GM21529 (cell line): ENCODE measurements around the gene DGCR2.
"Not testable (repeated sequence)": the region's sequence is repeated elsewhere in the genome, so short reads cannot be mapped to it uniquely, and the experiment has no call there.

Source experiments
- ATAC-seq: cut with Tn5 transposase; IDR thresholded peaks from one replicate; pipeline ENCODE4 v1.9.1; 2021; ENCODE audit not compliant: unreplicated experiment

Gene DGCR2

DNA sequence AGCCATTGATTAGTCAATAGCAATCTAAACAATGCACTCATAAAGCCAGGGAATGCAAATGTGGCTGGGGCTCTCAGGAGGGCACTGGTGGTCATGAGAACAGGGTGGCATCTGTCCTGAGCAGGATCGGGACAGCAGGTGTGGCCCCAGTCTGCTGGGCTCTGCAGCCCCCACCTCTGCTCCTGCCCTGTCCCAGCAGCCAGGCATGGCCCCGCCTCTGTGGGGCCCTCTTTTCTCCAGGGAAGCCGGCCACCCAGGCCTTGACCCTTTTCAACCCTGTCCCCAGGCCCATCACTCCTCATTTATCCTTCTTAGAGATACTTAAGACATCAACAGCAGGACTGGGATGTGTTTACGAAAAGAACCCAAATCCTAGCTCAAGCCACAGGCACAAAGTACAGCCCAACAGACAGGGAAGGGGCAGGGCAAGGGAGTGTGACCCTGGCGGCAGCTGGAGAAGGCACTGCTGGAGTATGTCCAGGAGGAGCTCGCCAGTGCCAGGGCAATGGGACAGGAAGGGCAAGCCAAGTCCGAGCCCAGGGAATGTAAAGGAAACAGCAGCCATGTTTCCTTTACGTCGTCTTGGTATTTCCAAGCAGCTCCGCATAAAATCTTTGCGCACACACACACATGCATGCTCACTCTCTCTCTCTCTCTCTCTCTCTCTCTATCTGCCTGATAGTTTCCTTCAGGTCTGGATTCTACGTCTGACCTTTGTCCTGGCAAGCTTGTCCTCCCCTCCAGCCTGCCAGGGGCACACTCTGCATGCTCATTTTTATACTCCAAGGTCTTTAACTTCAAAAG lies 59.9 kb downstream of the DGCR2 start:
- no peak for ATAC-seq

DNA sequence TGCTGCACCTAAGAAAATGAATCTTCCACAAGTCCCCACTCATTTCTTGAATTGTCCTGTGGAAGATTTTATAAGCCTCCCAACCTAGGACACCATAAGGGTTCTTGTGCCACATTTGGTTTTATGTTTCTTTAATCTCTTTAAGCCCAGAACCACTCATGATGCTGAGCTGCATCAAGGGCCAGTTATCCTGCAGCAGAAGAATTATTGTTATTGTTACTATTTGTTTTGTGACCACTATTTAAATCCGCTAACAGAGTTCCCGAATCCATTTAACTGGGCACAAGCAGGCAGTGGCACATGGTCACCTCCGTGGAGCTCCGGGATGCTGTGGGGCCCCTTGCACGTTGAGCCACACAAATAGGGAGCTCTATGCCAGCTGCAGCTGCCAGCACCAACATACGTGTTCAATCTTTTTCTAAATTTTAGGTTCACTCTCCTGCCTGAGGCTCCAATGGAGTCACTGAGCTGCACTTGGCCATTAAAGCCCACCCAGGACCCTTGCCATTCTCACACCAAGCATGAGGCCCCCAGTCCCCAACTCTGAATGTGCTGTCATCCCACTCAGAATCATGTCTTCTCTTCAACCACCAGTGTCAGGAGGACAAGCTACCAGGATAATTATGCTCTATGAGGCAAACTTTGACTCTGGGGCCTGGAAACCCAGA lies 60.6 kb downstream of the DGCR2 start:
- no peak for ATAC-seq

DNA sequence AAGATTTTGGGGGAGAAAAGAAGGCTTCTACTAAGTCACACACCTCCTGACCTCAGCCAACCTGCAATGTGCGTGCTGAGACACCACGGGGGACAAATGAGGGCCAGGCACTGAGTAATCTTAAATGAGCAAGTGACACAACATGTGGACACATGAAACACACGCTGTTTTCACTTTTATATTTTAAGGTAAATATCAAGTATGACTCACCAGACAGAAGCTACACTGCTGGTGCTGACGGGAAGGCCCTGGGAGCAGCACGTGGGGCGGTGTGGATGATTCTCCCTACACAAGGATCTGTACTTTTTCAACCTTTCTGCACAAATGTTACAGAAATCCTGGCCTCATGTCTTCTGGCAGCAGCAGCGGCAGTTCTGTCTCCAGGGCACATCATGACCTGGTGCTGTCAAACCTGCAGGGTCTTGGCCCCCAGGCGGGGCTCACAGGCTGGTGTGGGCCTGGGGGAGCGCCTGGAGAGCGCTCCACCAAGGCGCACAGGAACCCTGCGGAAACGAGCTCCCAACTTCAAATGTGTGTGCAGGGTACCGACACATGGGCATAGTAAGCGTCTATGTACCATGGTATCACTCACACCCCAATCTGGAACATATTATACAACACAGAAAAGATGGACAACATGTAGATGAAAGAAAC lies 61.7 kb downstream of the DGCR2 start:
- no peak for ATAC-seq

DNA sequence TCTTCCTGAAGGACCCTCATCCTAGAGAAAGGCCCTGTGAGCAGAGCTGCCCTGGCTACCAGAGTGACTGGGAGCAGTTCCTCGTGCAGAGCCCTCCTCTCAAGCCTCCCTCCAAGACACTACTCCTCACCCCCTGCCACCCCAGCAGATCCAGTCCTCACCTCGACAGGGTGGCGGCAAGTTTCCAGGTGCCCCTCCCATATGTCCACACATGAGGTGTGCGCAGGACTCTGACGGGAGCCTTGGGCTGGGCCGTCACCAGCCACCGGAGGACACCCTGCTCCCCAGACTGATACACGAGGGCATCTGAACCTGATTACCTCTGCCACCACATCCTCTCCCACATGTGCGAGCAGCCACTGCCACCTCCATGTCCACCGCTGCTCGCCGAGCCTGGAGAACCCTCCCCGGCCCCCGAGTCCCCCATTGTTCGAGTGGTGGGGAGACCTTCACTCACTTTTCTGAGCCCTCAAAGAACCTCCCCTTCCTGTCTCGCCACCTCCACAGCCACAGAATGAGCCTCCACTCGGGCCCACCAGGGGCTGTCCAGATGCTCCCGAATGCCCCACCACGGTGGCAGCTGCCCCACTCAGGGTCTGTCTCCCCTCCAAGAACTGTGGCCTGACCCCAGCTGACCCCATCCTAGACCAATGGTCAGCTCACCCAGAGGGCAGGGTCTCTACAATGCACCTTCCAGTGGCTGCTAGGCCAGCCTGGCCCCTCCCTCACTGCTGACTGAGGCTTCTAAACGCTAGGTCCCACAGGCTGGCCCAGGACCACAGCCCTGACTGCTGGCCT lies 62.5 kb downstream of the DGCR2 start:
- no peak for ATAC-seq

DNA sequence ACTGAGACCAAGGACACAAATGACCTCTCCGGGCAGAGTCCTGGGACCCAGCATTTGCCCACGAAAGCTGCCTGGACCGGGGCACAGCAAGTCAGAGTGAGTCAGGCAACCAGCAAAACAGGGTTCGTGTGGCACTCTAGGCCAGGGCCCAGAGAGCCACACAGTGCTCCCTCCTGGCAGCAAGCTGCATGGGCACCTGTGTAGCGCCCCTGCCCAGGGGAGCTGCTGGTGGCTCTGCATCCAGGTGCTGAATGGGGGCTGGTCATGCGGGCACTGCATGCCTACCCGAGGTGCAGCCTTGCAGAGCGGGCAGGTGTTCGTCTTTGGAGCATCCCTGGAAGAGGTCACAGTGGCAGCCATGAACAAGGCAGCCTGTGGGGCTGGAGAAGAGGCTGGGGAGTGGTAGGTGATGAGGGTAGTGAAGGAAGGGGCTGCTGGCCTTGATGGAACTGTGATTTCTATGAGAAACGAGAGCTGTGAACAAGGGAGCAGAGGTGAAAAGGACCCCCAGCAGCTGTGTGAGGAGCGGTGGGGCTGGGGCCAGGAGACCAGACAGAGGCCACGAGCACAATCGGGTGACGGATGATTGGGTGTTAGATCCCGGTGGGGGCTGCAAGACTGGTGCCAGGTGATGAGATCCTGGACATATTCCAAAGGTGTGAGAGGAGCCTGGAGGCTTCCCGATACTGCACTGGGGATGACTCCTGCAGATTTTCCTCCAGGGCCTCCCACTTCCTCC lies 63.3 kb downstream of the DGCR2 start:
- no peak for ATAC-seq

DNA sequence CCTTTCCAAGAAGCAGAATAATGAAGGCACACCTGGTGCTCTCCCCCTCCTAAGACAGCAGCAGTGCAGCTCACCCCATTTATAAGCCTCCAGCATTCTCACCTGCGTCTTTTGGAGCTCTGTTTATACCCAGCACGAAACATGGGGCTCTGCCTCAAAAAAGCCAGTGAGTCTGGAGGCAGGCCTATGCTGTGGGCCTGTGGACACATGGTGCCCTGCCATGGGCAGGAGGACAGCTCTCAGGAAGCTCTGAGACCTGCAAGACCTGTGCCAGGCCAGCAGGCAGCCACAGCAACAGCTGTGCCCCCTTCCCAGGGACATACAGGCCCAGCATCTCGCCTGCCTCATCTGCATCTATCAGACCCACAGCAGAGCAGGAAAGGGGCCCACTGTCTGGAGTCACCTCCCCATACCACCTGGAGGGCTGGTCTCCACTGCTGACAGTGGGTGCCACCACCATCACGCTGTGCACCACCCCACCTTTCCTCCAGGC lies 64.2 kb downstream of the DGCR2 start:
- ATAC-seq = no peak

DNA sequence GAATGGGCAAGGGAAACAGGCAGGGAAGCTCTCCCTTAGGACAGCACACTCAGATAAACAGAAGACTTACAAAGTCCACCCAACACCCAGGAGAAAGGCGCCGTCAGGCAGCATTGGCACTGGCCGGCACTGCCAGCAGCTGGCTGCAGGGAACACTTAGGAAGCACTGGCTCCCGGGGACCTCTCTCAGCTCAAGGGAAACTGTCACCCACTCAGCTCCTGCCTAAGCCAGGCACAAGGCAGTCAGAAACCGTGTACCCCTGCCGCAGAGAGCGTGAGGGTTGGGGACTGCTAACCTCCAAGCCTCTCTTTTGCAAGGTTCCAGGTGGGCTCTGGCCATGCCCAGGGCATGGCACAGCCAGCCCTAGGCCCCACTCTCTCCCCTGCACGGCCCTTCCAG lies 64.7 kb downstream of the DGCR2 start:
- ATAC-seq = no peak

DNA sequence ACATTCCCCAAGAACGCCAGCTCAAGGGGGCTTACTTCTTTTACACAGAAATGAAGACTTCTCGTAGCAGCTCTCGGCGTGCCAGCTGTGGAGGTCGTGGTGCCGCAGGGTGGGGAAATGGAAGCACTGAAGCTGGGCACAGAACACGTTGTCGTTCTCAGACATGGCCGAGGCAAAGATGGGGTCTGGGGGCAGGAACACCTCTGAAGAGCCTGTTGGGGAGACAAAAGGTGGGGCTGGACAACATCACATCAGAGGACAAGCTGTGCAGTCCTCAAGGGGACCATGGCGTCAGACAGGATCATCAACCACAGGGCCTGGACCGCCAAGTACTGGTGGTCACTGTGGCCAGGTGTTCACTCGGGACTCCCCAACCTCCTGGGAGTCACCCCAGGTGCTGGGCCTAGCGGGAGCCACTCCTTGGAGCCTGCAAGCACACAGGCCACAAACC lies 65.2 kb downstream of the DGCR2 start:
- no peak for ATAC-seq

DNA sequence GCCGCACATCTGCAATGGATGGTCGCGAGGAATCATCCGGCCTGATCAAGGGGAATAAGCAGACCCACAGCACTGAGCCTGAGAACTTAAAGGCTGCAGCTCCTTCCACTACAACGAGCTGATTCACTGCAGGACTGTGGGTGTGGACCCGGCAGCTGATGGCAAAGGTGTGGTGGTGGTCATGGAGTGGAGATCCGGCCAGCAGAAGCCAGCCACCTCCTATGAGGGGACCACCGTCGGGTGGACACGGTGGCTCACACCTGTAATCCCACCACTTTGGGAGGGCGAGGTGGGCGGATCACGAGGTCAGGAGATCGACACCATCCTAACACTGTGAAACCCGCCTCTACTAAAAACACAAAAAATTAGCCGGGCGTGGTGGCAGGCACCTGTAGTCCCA lies 66.4 kb downstream of the DGCR2 start:
- no peak for ATAC-seq

DNA sequence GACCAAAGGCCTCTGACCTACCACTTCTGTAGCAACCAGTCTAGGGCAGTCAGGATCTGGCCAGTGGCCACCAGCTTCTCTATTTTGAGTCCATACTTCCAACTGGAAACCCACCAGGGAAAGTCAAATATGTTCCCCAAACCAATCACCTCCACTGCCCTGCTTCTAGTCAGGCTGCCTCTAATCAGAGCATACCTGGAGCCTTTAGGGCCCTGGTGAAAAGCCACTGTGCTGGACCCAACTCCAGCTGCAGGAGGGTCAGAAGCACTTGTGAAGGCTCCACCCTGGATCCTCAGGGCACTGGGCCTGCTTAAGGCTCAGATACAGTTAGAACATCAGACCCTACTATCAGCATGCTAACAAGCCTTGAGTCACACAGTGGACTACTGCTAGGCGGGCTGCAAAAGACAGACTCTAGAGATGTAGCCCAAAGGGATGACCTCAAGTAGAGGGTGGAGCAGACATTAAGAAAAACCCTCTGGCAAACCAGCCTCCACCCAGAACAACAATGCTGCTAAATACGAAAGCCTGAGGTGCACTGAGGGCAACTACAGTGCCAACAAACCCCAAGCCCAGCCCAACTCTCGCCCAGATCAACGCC lies 69.2 kb downstream of the DGCR2 start:
- no peak for ATAC-seq

DNA sequence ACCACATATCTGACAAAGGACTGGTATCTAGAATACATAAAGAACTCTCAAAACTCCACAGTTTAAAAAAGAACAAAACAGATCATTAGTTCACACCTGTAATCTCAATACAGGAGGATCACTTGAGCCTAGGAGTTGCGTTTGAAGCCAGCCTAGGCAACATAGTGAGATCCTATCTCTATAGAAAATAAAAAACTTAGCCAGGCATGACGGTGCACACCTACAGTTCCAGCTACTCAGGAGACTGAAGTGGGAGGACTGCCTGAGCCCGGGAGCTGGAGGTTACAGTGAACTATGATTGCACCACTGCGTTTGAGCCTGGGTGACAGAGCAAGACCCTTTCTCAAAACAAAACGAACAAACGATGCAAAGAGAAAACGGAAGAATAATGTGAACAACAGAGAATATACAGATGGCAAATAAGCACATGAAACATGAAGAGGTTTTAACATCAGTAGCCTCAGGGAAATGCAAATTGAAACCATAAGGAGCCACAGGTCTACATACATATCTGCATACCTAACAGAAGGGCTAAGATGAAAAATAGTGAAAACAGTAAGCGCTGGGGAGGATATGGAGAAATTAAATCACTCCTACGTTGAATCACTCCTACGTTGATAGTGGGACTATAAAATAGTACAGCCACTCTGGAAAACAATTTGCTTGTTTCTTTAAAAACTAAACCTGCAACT lies 70.7 kb downstream of the DGCR2 start:
- no peak for ATAC-seq

DNA sequence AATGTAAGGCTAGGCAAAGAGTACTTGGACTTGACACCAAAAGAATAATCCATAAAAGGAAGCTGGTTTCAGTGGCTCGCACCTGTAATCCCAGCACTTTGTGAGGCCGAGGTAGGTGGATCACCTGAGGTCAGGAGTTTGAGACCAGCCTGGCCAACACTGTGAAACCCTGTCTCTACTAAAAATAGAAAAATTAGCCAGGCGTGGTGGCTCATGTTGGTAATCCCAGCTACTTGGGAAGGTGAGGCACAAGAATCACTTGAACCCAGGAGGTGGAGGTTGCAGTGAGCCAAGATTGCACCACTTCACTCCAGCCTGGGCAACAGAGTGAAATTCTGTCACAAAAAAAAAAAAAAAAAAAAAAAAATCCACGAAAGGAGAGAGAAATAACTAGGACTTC lies 71.4 kb downstream of the DGCR2 start:
- ATAC-seq = not testable (repeated sequence)

DNA sequence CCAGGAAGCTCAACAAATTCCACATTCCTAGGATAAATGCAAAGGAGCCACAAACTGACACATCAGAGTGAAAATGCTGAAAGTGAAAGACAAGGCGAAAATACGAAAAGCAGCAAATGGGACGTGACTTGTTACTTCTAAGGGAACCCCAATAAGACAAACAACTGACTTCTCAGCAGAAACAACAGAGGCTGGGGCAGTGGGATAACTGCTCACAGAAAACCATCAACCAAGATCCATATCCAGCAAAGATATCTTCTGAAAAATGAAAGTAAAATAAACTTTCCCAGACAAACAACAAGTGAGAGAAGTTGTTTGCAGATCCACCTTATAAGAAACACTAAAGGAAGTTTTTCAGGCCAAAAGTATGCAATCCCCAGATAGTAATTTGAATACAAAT lies 72.1 kb downstream of the DGCR2 start:
- ATAC-seq = no peak

DNA sequence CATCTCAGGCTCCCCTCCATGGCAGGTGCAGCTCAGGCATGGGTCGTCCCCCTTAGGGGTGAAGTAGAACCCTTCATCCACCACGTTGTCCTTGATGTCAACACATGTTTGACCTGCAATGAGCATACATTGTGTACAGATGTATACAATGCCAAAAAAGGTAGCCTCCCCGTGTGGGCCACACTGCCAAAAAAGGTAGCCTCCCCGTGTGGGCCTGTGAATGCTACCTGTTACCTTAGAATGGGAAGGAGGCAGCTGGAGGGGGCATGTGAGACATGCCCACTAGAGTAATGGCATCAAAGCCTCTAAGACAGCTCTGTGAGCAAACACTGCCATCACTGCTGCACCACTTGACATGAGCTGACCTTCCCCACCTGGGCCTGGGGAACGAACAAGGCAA lies 73.7 kb downstream of the DGCR2 start:
- ATAC-seq = no peak

DNA sequence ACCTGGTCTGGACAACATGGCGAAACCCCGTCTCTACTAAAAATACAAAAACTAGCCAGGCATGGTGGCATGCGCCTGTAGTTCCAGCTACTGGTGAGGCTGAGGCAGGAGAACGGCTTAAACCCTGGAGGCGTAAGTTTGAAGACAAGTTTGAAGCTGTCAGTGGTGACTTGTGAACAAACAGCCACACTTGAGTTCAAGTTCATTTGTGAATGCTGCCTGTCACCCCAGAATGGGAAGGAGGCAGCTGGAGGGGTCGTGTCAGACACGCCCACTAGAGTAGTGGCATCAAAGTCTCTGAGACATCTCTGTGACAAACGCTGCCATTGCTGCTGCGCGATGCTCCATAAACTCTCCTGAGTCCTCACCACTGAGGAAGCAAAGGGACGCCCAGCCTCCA lies 74.2 kb downstream of the DGCR2 start:
- ATAC-seq = no peak

DNA sequence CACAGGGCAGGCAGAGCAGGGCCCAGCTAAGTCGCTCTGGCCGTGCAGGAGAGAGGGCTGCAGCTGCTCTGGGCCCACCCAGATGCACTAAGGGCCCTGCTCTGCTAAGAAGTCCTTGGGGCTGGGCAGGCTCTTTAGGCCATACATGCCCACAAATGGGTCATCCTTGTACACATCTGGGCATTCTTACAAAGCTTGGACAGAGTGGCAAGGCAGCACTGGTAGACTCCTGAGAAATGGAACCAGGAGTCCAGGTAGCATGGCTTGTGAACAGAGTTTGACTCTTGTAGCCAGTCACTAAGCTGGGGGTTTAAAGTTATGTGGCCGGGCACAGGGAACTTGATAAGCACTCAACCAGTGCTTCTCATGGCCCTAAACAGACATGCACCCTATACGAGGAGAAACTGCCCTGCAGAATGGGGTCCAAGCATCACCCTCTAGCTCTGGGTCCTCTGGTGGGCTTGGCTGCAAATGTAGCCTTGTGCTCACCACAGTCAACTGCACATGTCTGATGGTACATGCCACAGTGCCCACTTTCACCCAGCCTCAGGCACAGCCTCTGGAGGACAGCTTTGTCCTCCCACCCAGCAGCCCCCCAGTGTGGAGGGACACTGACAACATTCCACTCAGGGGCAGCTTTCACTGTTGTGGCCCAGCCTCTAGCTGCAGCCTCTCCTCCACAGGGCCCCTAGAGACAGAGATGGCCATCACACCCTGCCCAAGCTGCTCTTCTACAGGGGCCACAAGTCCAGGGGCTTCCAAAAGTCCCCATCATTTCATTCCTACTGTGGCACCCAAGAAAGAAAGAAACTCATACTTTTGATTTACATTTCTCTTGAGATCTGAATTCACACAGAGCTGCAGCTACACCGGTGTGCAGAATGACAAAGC lies 75.2 kb downstream of the DGCR2 start:
- ATAC-seq = no peak

DNA sequence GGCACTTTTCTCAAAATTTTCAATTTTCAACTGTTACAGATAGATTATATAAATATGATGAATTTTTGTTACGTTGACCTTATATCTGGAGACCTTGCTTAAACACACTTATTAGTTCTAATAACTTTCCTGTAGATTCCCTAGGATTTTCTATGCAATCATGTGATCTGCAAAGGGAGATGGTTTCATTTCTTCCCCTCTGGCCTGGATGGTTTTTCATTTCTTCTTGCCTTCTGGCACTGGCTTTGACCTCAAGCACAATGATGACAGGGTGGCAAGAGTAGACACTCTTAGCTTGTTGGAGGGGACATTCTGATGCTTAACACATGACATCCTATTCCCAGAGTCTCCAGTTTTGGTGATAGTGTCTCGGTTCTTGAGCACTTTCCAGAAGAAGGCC lies 75.9 kb downstream of the DGCR2 start:
- no peak for ATAC-seq

DNA sequence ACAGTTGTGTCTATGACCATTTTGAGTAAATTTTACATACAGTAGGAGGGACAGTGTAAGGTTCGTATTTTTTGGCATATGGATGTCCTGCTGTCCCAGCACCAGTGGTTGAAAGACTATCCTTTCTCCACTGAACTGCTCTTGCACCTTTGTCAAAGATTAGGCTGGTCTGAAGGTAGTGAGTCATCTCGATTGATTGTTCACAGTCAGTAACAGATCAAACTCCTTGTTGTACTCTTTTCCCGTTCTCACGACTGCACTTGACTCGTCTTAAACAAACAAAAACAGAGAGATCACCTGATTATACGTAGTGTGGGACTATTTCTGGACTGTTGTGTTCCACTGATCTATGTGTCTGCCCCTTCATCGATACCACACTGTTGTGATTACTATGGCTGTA lies 77.1 kb downstream of the DGCR2 start:
- ATAC-seq = no peak
